WTC11 (cell line): ENCODE results near the gene VEPH1. TPM values are rescaled to one million over a fixed set of nuclear protein-coding genes. Genes with fewer than 3 reads are reported as not detected.

Experiments
- ATAC-seq: fragments of 200-7000 bp; cut with Tn5 transposase; 2 replicates; pipeline ENCODE4 v1.10.0; 2021; ENCODE audit warnings: mild to moderate bottlenecking, moderate library complexity
- CTCF ChIA-PET: fragments of 300-600 bp; sonication (Branson Sonifier 250); formaldehyde crosslinking; loops from one replicate; lab custom pipeline; 2021; ENCODE audit warnings: antibody characterized with exemption; lab: Charles Lee
- POLR2A ChIA-PET: fragments of 350-600 bp; sonication (Branson Sonifier 250); formaldehyde crosslinking; loops from one replicate; lab custom pipeline; 2021; ENCODE audit warnings: antibody characterized with exemption; lab: Charles Lee
- DNase-seq: peaks from one replicate; pipeline ENCODE4 v3.0.0; 2021; ENCODE audit warnings: low spot score
- H3K27ac Mint-ChIP-seq: 2 replicates; pipeline ENCODE4 v1.8.0; 2021; ENCODE audit warnings: mixed read lengths
- H3K27me3 Mint-ChIP-seq: 2 replicates; pipeline ENCODE4 v1.8.0; 2021; ENCODE audit warnings: low read depth, mild to moderate bottlenecking, moderate library complexity, mixed read lengths
- H3K36me3 Mint-ChIP-seq: 2 replicates; pipeline ENCODE4 v1.8.0; 2021; ENCODE audit warnings: mixed read lengths
- H3K4me1 Mint-ChIP-seq: 2 replicates; pipeline ENCODE4 v1.8.0; 2022; ENCODE audit warnings: mixed read lengths
- H3K4me3 Mint-ChIP-seq: 2 replicates; pipeline ENCODE4 v1.8.0; 2021; ENCODE audit warnings: mild to moderate bottlenecking, moderate library complexity, mixed read lengths
- H3K9me3 Mint-ChIP-seq: 2 replicates; pipeline ENCODE4 v1.8.0; 2021; ENCODE audit warnings: mixed read lengths
- ATF2 ChIP-seq: sonication (generic); formaldehyde crosslinking; IDR thresholded peaks from 2 replicates; pipeline ENCODE4 v1.8.1; 2022; ENCODE audit warnings: low read depth, missing genetic modification reagents, borderline replicate concordance
- ATF6 ChIP-seq: sonication (generic); formaldehyde crosslinking; IDR thresholded peaks from 2 replicates; pipeline ENCODE4 v1.8.1; 2023; ENCODE audit warnings: mild to moderate bottlenecking, missing genetic modification reagents
- CTCF ChIP-seq: fragments of 200-600 bp; IDR thresholded peaks from 2 replicates; pipeline ENCODE4 v1.8.0; 2022; ENCODE audit warnings: antibody characterized with exemption
- ERG ChIP-seq: fragments of 250-450 bp; sonication (Bioruptor Pico); IDR thresholded peaks from 2 replicates; pipeline ENCODE4 v1.8.0; 2021; ENCODE audit warnings: mild to moderate bottlenecking
- GABPB1 ChIP-seq: sonication (generic); formaldehyde crosslinking; IDR thresholded peaks from 2 replicates; pipeline ENCODE4 v1.8.1; 2023; ENCODE audit warnings: mild to moderate bottlenecking, missing genetic modification reagents
- IRF2 ChIP-seq: sonication (generic); formaldehyde crosslinking; IDR thresholded peaks from 2 replicates; pipeline ENCODE4 v1.8.0; 2022; ENCODE audit warnings: low read depth, missing genetic modification reagents, borderline replicate concordance
- JAZF1 ChIP-seq: fragments of 250-450 bp; sonication (Bioruptor Pico); IDR thresholded peaks from 2 replicates; pipeline ENCODE4 v1.9.0; 2021; ENCODE audit warnings: moderate library complexity, mild to moderate bottlenecking, inconsistent platforms
- NR3C1 ChIP-seq: sonication (generic); formaldehyde crosslinking; conservative IDR thresholded peaks from 2 replicates; pipeline ENCODE4 v1.8.1; 2023; ENCODE audit warnings: low read depth, mild to moderate bottlenecking, missing genetic modification reagents
- PRDM15 ChIP-seq: sonication (generic); formaldehyde crosslinking; IDR thresholded peaks from 2 replicates; pipeline ENCODE4 v1.8.0; 2022; ENCODE audit warnings: missing genetic modification reagents
- PREB ChIP-seq: sonication (generic); formaldehyde crosslinking; IDR thresholded peaks from 2 replicates; pipeline ENCODE4 v1.8.1; 2022; ENCODE audit warnings: mild to moderate bottlenecking, missing genetic modification reagents, moderate library complexity, borderline replicate concordance
- SOX15 ChIP-seq: fragments of 250-450 bp; sonication (Bioruptor Pico); IDR thresholded peaks from 2 replicates; pipeline ENCODE4 v1.9.0; 2021; ENCODE audit warnings: mild to moderate bottlenecking
- TCF7 ChIP-seq: sonication (generic); formaldehyde crosslinking; IDR thresholded peaks from 2 replicates; pipeline ENCODE4 v1.8.0; 2022; ENCODE audit warnings: mild to moderate bottlenecking, low read depth, missing genetic modification reagents, moderate library complexity
- TEAD1 ChIP-seq: sonication (generic); formaldehyde crosslinking; IDR thresholded peaks from 2 replicates; pipeline ENCODE4 v1.8.0; 2022; ENCODE audit warnings: mild to moderate bottlenecking, missing genetic modification reagents
- ZNF138 ChIP-seq: sonication (generic); formaldehyde crosslinking; conservative IDR thresholded peaks from 2 replicates; pipeline ENCODE4 v1.8.1; 2022; ENCODE audit warnings: mild to moderate bottlenecking, moderate library complexity, missing genetic modification reagents
- ZSCAN18 ChIP-seq: fragments of 250-450 bp; sonication (Bioruptor Pico); IDR thresholded peaks from 2 replicates; pipeline ENCODE4 v2.1.2; 2022; ENCODE audit warnings: mild to moderate bottlenecking, moderate library complexity
- total RNA-seq: library from RNA; stranded (reverse); gene quantifications from 3 replicates; pipeline ENCODE4 v1.2.3, GENCODE V29; 2021

Gene VEPH1
- total RNA-seq, 1 experiment from 2014 or later, result 10.8 TPM

- ChIA-PET CTCF (no interaction called here), POLR2A (no interaction called here)
- no peak for ATAC-seq
- no peaks in the 10 kb centered on the region for H3K9me3 Mint-ChIP-seq
- H3K27ac Mint-ChIP-seq, result no peak overlapping the region
- TF ChIP-seq GABPB1 (CRISPR knock-in tag), result no peak
- no peak for TF ChIP-seq ZSCAN18 (CRISPR knock-in tag)
- no peak for TF ChIP-seq JAZF1 (CRISPR knock-in tag)
- no peak for TF ChIP-seq SOX15 (CRISPR knock-in tag)
- no peak for TF ChIP-seq ATF2 (CRISPR knock-in tag)
- TF ChIP-seq IRF2 (CRISPR knock-in tag), result no peak
- TF ChIP-seq TEAD1 (CRISPR knock-in tag), result no peak
- TF ChIP-seq NR3C1, result no peak
- TF ChIP-seq ATF6 (CRISPR knock-in tag), result no peak
- TF ChIP-seq CTCF, result no peak
- no peak for TF ChIP-seq PREB (CRISPR knock-in tag)
- no peak for TF ChIP-seq ZNF138 (CRISPR knock-in tag)
- no peak for TF ChIP-seq PRDM15 (CRISPR knock-in tag)
- TF ChIP-seq TCF7 (CRISPR knock-in tag), result no peak
- no peak for TF ChIP-seq ERG (CRISPR knock-in tag)
- TF ChIP-seq, all 79 proteins: peak for 0
- H3K27me3 Mint-ChIP-seq, result peaks cover under 1% of the 10 kb centered on the region
- no peak for DNase-seq
- H3K4me3 Mint-ChIP-seq, result no peak overlapping the region
- H3K36me3 Mint-ChIP-seq, result no peaks in the 10 kb centered on the region
- no peaks in the 10 kb centered on the region for H3K4me1 Mint-ChIP-seq
Measured at GRCh38 chr3:157444797-157445184, 58.4 kb downstream of the VEPH1 start.
